Body of pancreas (tissue), 4 donors: ENCODE results near the gene FAHD1.

Experiments
- POLR2A ChIP-seq, 3 donors: fragments of 450-650 bp; IDR thresholded peaks; one replicate each; pipeline ENCODE4 v1.6.1; 2016; ENCODE audit warnings: antibody characterized with exemption in 3 of 3, mild to moderate bottlenecking in 2 of 3
- TF ChIP-seq, protein P1 (sequence below), 7 experiments: fragments of 450-650 bp in 4 of 7; fragments of 200-600 bp in 3 of 7; sonication (generic) in 3 of 7; IDR thresholded peaks; one replicate each; pipeline ENCODE4 v1.5.1; 2016 to 2019; ENCODE audit warnings: antibody characterized with exemption in 7 of 7

- no peak for TF ChIP-seq POLR2A (IDR thresholded peaks at IDR 0.05)
- TF ChIP-seq, protein P1, sequence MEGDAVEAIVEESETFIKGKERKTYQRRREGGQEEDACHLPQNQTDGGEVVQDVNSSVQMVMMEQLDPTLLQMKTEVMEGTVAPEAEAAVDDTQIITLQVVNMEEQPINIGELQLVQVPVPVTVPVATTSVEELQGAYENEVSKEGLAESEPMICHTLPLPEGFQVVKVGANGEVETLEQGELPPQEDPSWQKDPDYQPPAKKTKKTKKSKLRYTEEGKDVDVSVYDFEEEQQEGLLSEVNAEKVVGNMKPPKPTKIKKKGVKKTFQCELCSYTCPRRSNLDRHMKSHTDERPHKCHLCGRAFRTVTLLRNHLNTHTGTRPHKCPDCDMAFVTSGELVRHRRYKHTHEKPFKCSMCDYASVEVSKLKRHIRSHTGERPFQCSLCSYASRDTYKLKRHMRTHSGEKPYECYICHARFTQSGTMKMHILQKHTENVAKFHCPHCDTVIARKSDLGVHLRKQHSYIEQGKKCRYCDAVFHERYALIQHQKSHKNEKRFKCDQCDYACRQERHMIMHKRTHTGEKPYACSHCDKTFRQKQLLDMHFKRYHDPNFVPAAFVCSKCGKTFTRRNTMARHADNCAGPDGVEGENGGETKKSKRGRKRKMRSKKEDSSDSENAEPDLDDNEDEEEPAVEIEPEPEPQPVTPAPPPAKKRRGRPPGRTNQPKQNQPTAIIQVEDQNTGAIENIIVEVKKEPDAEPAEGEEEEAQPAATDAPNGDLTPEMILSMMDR (IDR thresholded peaks at IDR 0.05), result no peak
These were observed 49.5 kb downstream of the FAHD1 start for GRCh38 chr16:1876468-1876867.
